GM18499 (cell line): ENCODE data around the gene NRG3.

Experiments
- ATAC-seq: cut with Tn5 transposase; IDR thresholded peaks from one replicate; pipeline ENCODE4 v1.9.1; 2021; ENCODE audit warnings: moderate number of reproducible peaks; ENCODE audit not compliant: insufficient read depth, unreplicated experiment

The NRG3 gene

DNA sequence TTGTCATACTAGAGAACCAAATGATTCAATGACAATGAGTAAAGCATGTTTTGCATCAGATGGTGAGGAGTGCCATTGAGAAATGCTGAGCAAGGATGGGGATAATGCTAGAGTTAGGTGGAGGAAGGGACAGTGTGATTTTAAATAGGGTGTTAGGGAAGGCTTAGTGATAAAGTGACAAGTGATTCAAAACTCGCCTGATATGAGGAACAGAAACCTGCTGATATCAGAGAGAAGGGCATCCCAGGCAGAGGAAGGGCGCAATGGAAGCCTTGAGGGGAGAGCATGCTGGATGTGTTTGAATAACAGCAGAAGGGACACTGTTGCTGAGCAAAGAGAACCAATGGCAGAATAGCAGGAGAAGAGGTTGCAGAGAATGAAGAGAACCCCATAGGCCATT is 196.2 kb downstream of the NRG3 start:
- ATAC-seq = no peak

- no peak for ATAC-seq
These were observed 197.1 kb downstream of the NRG3 start for GRCh38 chr10:82072124-82072523.

DNA sequence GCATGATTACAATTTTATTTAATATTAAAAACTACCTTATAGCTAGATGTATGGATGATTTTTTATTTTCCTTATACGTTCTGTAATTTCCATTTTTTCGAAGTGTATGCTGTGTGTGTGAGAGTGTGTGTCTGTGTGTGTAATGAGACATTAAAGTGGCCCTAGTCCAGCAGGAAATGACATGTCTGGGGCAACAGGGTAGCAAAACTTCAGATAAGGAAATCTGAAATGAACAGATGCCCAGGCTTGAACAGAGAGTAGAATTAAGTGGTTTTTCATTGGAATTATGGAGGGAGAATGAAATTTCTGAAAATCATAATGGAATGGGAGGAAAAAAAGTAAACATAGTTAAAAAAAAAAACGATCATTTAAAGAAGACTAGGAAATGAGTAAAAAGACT is 200.6 kb downstream of the NRG3 start:
- ATAC-seq = no peak

DNA sequence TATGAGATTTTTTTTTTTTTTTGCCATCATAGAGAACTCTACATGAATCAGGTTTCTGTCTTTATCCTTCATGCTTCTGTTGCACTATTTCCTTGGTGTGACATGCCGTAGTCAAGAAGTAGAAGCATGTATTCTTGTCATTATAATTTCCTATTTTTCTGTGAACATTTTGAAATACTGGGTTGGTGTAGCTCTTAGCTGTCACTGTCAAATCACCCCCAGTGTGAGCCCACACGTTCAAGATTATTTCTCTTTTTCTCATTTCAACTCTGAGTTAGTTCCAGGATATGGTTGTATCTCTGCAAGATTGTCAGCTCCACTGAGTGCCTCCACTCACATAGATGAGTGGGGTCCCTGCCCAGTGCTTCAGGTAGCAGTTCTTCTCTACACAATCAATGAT is 209.5 kb downstream of the NRG3 start:
- no peak for ATAC-seq

DNA sequence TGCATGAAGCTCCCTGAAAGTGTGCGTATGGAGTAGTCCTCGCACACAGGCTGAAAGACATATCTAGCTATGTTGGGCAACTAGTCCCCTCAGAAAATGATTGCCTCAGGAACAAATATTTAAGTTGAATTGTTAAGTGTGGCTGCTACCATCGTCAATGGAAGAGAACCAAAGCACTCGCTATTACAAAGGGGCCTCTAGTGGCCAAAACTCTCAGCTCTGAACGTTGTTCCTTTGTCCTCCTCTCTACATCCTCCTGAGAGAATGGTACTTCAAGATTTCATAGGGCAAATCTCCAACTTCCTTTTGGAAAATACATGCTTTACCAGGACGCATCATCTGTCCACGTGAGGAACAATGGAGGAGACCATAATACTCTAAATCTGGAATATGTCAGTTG is 209.9 kb downstream of the NRG3 start:
- ATAC-seq = no peak

DNA sequence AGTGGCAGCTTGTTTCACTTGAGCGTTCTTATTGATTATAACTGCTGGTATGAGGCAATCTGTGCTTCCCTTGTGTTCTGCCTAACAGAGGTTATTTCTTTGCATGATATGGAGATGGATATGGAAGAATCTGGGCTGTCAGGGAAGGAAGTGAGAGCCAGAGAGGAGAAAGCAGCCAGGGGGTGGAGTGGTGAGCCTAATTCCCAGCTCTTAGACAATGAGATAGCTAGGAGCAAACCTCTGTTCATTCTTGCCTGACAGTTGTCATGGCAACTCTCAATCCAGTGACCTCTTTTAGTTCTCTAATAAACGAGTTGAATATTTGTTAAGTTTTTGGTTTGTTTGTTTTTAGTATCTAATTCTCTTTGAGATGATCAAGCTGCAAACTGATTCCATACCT is 214.3 kb downstream of the NRG3 start:
- no peak for ATAC-seq

DNA sequence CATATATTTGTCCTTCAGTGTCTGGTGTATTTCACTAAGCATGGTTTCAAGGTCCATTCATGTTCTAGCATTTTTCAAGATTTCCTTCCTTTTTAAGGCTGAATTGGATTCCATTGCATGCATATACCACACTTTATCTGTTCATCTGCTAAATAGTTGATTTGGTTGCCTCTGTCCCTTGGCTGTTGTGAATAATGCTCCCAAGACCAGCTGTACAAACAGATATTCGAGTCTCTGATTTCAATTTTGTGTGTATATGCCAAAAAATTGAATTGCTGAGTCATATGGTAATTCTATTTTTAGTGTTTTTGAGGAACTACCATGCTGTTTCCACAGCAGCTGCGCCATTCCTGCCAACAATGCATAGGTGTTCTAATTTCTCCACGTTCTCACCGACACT is 216.4 kb downstream of the NRG3 start:
- ATAC-seq = no peak

DNA sequence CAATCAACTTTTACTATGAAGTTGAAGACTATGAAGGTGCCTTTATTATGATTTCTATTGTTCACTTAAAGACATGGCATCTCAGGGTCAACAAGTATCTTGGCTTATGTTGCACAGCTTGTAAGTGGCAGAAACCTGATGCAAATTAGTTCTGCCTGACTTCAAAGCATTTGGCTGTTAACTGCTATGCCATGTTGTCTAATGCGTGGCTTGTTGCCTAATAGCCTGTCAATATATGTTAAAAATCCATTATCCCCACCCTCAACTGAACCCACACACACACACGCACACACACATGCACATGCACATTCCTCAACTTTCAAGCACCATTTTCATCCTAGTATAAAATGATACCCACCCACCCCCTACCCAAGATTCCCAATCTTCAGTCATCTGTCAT is 217.1 kb downstream of the NRG3 start:
- no peak for ATAC-seq

GRCh38 chr10:82124713-82125112 is 249.7 kb downstream of the NRG3 start:
- no peak for ATAC-seq

DNA sequence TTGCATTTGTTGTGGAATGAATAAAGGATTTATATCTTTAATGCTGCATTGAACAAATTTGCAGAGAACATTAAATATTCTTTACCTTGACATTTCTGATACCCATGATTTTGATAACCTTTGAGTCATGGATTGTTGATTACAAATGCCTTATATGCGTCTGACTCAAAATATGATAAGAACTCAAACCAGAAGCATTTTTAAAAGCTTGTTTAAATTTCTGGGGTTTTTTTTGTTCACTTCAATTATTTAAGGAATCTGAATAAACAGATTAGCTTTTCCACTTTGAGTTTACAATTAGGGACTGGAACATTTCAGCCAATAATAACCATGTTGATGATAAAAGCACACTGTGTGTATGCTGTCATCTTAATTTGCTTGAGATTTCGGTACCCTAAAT is 253.5 kb downstream of the NRG3 start:
- no peak for ATAC-seq

DNA sequence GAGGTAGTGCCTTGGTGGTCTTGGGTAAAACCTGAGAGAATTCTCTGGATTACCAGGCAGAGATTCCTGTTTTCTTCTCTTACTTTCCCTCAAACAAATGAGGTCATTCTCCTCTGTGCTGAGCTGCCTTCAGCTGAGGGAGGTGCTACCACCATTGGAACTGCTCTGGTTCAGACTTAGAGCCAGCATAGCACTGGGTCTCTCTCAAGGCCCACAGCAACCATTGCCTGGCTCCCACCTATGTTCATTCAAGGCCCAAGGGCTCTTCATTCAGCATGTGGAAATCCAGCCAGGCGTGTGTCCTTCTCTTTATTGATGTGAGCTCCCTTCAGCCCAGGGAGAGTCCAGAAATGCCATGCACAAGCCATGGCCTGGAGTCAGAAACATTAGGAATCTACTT is 261.1 kb downstream of the NRG3 start:
- no peak for ATAC-seq

GRCh38 chr10:82144153-82144552 is 269.2 kb downstream of the NRG3 start:
- ATAC-seq = no peak

- ATAC-seq = no peak
These were observed 273.8 kb downstream of the NRG3 start for GRCh38 chr10:82148764-82149163.

DNA sequence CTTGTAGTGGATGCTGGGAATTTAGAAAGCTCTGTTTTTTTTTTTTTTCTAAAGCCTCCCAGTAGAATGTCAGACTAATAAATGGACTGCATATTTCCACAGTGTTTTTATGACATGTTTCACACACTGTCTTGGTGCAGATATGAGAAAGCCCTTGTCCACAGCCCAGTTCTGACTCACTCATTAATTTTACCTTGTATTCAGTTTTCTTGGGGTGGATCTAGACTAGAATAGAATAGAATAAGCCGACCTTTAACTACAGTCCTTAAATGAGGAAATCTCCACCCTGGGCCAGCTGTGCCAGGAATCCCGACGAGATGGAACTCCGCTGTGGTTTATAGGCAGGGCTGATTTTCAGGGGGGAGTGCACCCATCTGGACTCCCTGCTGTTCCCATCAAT is 274.7 kb downstream of the NRG3 start:
- no peak for ATAC-seq

DNA sequence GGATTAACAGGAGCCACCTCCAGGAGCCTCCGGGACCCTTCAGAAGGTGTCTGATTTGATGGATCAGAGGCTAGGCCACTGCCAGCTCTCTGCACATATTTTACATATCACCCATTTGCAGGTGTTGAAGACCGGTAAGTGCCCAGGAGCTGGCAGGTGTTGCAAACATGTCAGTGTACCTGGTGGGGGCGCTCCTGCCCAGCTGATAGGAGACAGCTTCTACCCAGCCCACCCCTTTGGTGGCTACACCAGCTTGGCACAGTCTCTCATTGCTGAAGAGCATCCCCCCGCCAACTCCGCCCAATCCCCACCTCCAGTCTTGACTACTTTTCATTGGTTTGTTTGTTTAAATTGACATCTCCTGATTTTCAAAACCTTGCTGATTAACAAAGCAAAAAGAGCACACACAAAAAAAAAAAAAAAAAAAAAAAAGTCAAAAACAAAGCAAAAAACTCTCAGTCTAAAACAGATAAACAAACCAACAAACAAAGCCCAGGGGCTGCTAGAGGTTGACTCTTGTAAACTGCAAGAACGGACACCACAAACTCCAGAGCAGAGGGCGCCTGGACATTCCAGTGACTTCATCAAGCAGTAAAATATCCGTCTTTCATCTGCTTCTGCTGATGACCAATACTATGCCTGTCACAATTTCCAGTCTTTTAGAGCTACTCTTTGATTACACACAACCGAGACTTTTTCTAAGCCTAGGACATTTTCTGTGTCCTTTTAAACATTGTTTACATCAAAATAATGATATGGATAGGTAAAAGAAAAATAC is 275.3 kb downstream of the NRG3 start:
- ATAC-seq = no peak

GRCh38 chr10:82160307-82160706 is 285.3 kb downstream of the NRG3 start:
- ATAC-seq = no peak

DNA sequence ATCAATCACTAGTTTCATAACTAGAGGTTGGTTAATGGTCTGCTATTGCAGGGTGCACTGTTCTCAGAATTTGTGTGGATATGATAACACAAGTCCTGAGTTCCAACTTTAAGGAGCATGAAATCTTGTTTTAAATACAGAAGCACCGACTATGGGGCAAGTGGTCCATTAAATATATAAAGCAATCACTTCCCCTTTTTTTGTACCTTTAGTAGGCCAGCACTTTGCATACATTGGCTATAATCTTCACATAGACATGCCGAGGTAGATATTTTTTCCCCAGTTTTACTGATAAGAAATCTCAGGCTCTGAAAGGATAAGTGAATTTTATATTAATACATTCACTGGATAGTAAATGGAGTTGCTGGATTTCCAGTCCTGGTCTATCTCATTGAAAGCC is 286.3 kb downstream of the NRG3 start:
- ATAC-seq = no peak

DNA sequence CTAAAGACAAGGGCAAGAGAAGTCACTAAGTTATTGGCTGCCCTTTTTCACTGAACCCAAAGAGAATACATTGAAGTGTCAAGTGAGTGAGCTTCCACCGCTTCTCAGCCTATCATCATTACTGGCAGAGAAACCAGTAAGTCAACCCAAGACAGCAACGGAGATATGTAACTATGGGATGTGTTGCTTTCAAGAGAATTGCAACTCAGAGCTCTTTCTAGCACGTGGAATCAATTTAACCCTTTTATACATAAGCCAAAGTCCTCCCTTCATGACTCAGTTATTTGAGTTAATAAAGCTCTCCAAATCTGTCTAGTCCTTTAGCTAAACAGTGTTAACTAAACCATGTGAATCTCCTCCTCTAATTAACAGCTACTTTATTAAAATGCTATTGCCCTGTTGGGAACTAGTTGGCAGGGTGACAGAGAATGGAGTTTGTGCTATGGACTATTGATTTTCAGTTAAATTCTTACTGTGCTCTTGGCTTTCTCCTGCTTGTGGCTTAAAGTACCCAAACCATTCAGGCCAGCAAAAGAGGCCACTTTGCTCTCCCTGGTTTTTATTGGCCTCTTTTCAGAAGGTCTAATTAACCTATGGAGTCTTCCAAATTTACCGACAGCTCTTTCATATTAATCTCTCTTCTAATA is 287.7 kb downstream of the NRG3 start:
- no peak for ATAC-seq

DNA sequence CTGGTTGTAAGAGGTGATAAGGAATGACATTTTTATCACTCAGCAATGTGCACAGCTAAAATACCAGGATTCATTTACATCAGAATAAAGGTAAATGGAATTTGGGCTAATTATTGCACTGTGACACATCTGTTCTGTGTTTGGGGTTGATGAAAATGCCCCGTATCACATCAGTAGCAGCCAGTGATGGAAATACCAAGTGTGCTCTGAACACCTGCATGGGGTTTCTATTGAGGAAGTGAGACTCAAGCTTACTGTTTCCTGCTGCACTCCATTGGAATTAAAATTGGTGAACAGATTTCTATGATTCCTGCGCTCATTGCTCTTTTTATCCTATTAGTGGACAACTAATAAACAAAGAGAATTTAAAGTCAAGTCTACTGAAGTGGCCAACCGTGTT is 296.9 kb downstream of the NRG3 start:
- no peak for ATAC-seq

GRCh38 chr10:82176587-82176986 is 301.6 kb downstream of the NRG3 start:
- no peak for ATAC-seq

- ATAC-seq = no peak
These were observed 315.7 kb downstream of the NRG3 start for GRCh38 chr10:82190432-82191260.
